Caco-2 (cell line): Measurements from ENCODE around the gene TNFAIP8. TPM values are rescaled to one million over a fixed set of nuclear protein-coding genes. Genes with fewer than 3 reads are reported as not detected.
A peak's percentile ranks its signal among the peaks of the same experiment; 100 is the strongest.

ENCODE experiments used
- BruUV-seq: library from RNA; stranded (reverse); fragments of 400-500 nt; replicated peaks from 2 replicates; lab custom pipeline; 2021; lab: Mats Ljungman, UMichigan
- CTCF ChIA-PET: fragments of 300-600 bp; sonication (Branson Sonifier 250); formaldehyde crosslinking; loops from one replicate; lab custom pipeline; 2022; ENCODE audit warnings: antibody characterized with exemption; lab: Charles Lee
- POLR2A ChIA-PET: fragments of 300-600 bp; sonication (Branson Sonifier 250); formaldehyde crosslinking; loops from one replicate; lab custom pipeline; 2022; ENCODE audit warnings: antibody characterized with exemption; lab: Charles Lee
- DNase-seq, 2 experiments: peaks; one replicate each; pipeline versions ENCODE4 v3.0.0 to v3.0.0-alpha.2; 2020 to 2022
- H3K27me3 ChIP-seq: replicated peaks from 2 replicates; pipeline ENCODE4 v1.6.0; 2011; ENCODE audit warnings: low read length; ENCODE audit not compliant: control insufficient read depth, insufficient read depth
- H3K36me3 ChIP-seq: 2 replicates; pipeline ENCODE4 v1.5.1; 2011; ENCODE audit warnings: low read length; ENCODE audit not compliant: control insufficient read depth, insufficient read depth
- H3K4me1 ChIP-seq: fragments of 250-450 bp; sonication (Bioruptor Pico); 2 replicates; pipeline ENCODE4 v1.5.1; 2020; ENCODE audit warnings: mild to moderate bottlenecking
- H3K4me3 ChIP-seq: 2 replicates; pipeline ENCODE4 v1.5.1; 2011; ENCODE audit warnings: low read depth, mild to moderate bottlenecking, control low read depth, low read length
- H3K9me3 ChIP-seq: fragments of 250-450 bp; sonication (Bioruptor Pico); 2 replicates; pipeline ENCODE4 v1.5.1; 2020; ENCODE audit warnings: mild to moderate bottlenecking, moderate library complexity
- H3K27ac Mint-ChIP-seq: one replicate; pipeline ENCODE4 v1.8.0; 2022; ENCODE audit warnings: mixed read lengths; ENCODE audit not compliant: unreplicated experiment
- H3K27me3 Mint-ChIP-seq: one replicate; pipeline ENCODE4 v1.8.0; 2022; ENCODE audit warnings: mixed read lengths; ENCODE audit not compliant: insufficient read depth, unreplicated experiment
- H3K36me3 Mint-ChIP-seq: one replicate; pipeline ENCODE4 v1.8.0; 2022; ENCODE audit warnings: mild to moderate bottlenecking, mixed read lengths; ENCODE audit not compliant: insufficient read depth, unreplicated experiment
- H3K4me1 Mint-ChIP-seq: one replicate; pipeline ENCODE4 v1.8.0; 2022; ENCODE audit warnings: low read depth, mixed read lengths; ENCODE audit not compliant: unreplicated experiment
- H3K4me3 Mint-ChIP-seq: one replicate; pipeline ENCODE4 v1.8.0; 2022; ENCODE audit warnings: mild to moderate bottlenecking, moderate library complexity, mixed read lengths; ENCODE audit not compliant: unreplicated experiment
- H3K9me3 Mint-ChIP-seq: one replicate; pipeline ENCODE4 v1.8.0; 2022; ENCODE audit warnings: mixed read lengths; ENCODE audit not compliant: unreplicated experiment
- intact Hi-C: fragments of 100-400 bp; cut with micrococcal nuclease; formaldehyde crosslinking; loops from one replicate; pipeline ENCODE4 v1.10.0; 2022; ENCODE audit not compliant: unreplicated experiment
- total RNA-seq: library from RNA; stranded (reverse); gene quantifications from 2 replicates; pipeline ENCODE4 v1.2.3, GENCODE V29; 2022
- TF ChIP-seq, protein P1 (sequence below), 2 experiments: fragments of 200-600 bp in 1 of 2; IDR thresholded peaks; 1 replicate in 1 of 2; 2 replicates in 1 of 2; pipeline versions ENCODE4 v1.5.1 to v1.8.0; 2011 to 2022; ENCODE audit warnings: antibody characterized with exemption in 1 of 2, control low read depth in 1 of 2, inconsistent platforms in 1 of 2, low read depth in 1 of 2, low read length in 1 of 2, mild to moderate bottlenecking in 1 of 2, moderate library complexity in 1 of 2; ENCODE audit not compliant: insufficient read depth in 1 of 2, severe bottlenecking in 1 of 2, unreplicated experiment in 1 of 2

Gene TNFAIP8
- total RNA-seq, 1 experiment from 2014 or later, result 7.4 TPM

GRCh38 chr5:119406551-119407110, 50.8 kb downstream of the TNFAIP8 start:
- BruUV-seq, result no TSS peak
- Mint-ChIP-seq H3K9me3 (no peaks in the 10 kb centered on the region), H3K36me3 (no peaks in the 10 kb centered on the region), H3K27me3 (no peaks in the 10 kb centered on the region), H3K4me3 (no peak overlapping the region), H3K27ac (no peak overlapping the region), H3K4me1 (no peaks in the 10 kb centered on the region)
- H3K4me1 ChIP-seq, result no peaks in the 10 kb centered on the region
- H3K9me3 ChIP-seq, result no peaks in the 10 kb centered on the region
- intact Hi-C loops, result no loop called here
- H3K36me3 ChIP-seq, result no peaks in the 10 kb centered on the region; the same call in 1 of the 2 replicates
- DNase-seq, result no peak
- H3K27me3 ChIP-seq, result no peaks in the 10 kb centered on the region
- no peak overlapping the region for H3K4me3 ChIP-seq
- POLR2A ChIA-PET, result no interaction called here
- CTCF ChIA-PET, result no interaction called here
- TF ChIP-seq, protein P1, sequence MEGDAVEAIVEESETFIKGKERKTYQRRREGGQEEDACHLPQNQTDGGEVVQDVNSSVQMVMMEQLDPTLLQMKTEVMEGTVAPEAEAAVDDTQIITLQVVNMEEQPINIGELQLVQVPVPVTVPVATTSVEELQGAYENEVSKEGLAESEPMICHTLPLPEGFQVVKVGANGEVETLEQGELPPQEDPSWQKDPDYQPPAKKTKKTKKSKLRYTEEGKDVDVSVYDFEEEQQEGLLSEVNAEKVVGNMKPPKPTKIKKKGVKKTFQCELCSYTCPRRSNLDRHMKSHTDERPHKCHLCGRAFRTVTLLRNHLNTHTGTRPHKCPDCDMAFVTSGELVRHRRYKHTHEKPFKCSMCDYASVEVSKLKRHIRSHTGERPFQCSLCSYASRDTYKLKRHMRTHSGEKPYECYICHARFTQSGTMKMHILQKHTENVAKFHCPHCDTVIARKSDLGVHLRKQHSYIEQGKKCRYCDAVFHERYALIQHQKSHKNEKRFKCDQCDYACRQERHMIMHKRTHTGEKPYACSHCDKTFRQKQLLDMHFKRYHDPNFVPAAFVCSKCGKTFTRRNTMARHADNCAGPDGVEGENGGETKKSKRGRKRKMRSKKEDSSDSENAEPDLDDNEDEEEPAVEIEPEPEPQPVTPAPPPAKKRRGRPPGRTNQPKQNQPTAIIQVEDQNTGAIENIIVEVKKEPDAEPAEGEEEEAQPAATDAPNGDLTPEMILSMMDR (IDR thresholded peaks at IDR 0.05; ENCODE audit: insufficient read depth in 1 of 2, low read depth in 1 of 2, low read length in 1 of 2, severe bottlenecking in 1 of 2, unreplicated experiment in 1 of 2), result no peak

DNA sequence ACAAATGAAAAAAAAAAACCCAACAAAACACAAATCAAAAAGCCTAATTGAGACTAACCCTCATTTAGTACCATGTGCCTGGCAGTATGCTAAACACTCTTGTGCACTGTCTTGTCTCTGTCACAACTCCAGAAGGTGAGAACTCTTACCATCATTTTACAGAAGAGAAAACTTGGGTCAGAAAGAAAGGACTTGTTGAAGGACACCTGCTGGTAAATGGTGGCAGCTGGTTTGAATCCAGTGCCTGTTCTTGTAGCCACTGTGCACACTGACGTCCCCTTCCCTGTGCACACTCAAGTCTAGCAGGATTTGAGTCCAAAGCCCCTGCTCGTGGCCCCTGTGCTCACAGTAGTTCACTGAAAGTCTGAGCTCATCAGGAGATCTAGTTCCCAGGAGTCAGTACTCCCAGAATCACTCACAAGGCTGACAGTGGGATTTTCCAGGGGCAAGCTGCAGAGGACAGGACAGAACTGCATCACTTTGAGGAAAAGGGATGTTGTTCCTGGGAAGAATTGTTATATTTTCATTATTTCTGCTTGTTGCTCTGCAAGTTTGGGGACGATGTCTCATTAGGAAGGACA, 53.5 kb downstream of the TNFAIP8 start:
- Mint-ChIP-seq H3K27ac (no peak overlapping the region), H3K4me3 (no peak overlapping the region), H3K4me1 (no peaks in the 10 kb centered on the region), H3K27me3 (no peaks in the 10 kb centered on the region), H3K36me3 (no peaks in the 10 kb centered on the region), H3K9me3 (peaks cover 4% of the 10 kb centered on the region)
- no peaks in the 10 kb centered on the region for H3K4me1 ChIP-seq
- CTCF ChIA-PET, result interaction anchor here (0.6 kb wide), 1 partner anchor 52 kb away, joined by 4 read pairs; no protein-coding TSS in a partner anchor
- no peaks in the 10 kb centered on the region for H3K27me3 ChIP-seq
- no TSS peak for BruUV-seq
- TF ChIP-seq, protein P1 (IDR thresholded peaks at IDR 0.05; ENCODE audit: insufficient read depth in 1 of 2, low read depth in 1 of 2, low read length in 1 of 2, severe bottlenecking in 1 of 2, unreplicated experiment in 1 of 2), result peak; percentile 10 to 16
- H3K36me3 ChIP-seq, result no peaks in the 10 kb centered on the region; the same call in 1 of the 2 replicates
- intact Hi-C loops, result no loop called here
- no peaks in the 10 kb centered on the region for H3K9me3 ChIP-seq
- DNase-seq, result peak in 1 of 2 experiments; percentile 10
- H3K4me3 ChIP-seq, result no peak overlapping the region
- POLR2A ChIA-PET, result interaction anchor here (1.4 kb wide), 1 partner anchor 141 kb away, joined by 7 read pairs; no protein-coding TSS in a partner anchor

DNA sequence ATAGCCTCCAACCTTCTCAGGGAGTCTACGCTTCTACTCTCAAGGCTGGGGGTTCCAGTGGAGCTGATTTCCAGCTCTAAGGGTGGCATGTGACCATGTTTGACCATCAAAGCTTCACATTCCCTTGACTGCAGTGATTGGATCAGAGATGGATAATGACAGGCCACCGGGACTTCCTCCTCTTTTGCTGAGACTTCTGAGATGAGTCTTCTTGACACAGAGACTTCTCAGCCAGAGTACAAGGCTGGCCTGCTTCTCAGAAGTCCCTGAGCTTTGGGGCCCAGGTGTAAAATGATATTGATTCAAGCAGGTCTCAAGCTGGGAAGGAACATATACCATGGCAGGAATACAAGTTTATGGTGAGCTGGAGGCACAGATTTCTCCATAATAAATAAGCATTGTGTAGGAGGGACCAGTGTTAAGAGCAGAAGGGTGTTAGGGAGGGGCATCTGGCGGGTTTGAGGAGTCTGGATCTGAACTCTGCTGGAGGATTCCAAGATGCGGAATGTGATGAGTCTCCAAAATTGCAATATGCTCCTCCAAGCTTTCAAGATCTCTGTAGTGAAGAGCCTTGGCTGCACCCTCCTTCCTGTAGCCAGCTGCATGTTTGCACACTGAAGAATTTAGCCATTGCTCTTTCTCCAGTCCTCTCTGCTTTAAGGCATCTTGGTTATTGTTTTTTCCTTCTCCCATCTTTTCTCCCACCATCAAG, 54.8 kb downstream of the TNFAIP8 start:
- Mint-ChIP-seq H3K4me3 (no peak overlapping the region), H3K36me3 (no peaks in the 10 kb centered on the region), H3K27me3 (no peaks in the 10 kb centered on the region), H3K4me1 (no peaks in the 10 kb centered on the region), H3K27ac (no peak overlapping the region), H3K9me3 (peaks cover 13% of the 10 kb centered on the region)
- Histone ChIP-seq H3K4me1 (no peaks in the 10 kb centered on the region), H3K27me3 (no peaks in the 10 kb centered on the region), H3K9me3 (no peaks in the 10 kb centered on the region; the same call in 1 of the 2 replicates), H3K36me3 (no peaks in the 10 kb centered on the region; the same call in 1 of the 2 replicates), H3K4me3 (no peak overlapping the region)
- intact Hi-C loops, result loop anchor here (5.0 kb wide), 1 partner anchor 338 kb away; the partner anchor contains the start of gene DMXL1
- CTCF ChIA-PET, result interaction anchor here (0.5 to 3.6 kb wide), 4 partner anchors 95 to 422 kb away, joined by 3 to 15 read pairs (median 6); partner anchors contain the start of gene DTWD2
- TF ChIP-seq, protein P1 (IDR thresholded peaks at IDR 0.05; ENCODE audit: insufficient read depth in 1 of 2, low read depth in 1 of 2, low read length in 1 of 2, severe bottlenecking in 1 of 2, unreplicated experiment in 1 of 2), result no peak
- BruUV-seq, result no TSS peak
- no peak for DNase-seq
- POLR2A ChIA-PET, result no interaction called here
